PFSK-1 (cell line): ENCODE results near the gene RAB11B.

Experiments used
- FOXP2 ChIP-seq: optimal IDR thresholded peaks from 2 replicates; pipeline ENCODE3; 2011; ENCODE audit warnings: borderline replicate concordance, control low read depth, inconsistent platforms; ENCODE audit not compliant: insufficient read depth; ENCODE audit errors: extremely low read length, extremely low read depth
- POLR2AphosphoS5 ChIP-seq: IDR thresholded peaks from 2 replicates; pipeline ENCODE4 v1.6.1; 2012; ENCODE audit warnings: low read depth, mild to moderate bottlenecking, control low read depth, low read length, moderate library complexity
- REST ChIP-seq, 2 experiments: IDR thresholded peaks; 2 replicates each; pipeline versions ENCODE4 v1.6.1 to v1.8.0; 2011 to 2012; ENCODE audit warnings: low read depth in 2 of 2, low read length in 2 of 2, control low read depth in 1 of 2, inconsistent platforms in 1 of 2, mild to moderate bottlenecking in 1 of 2, moderate library complexity in 1 of 2; ENCODE audit not compliant: insufficient read depth in 1 of 2
- SIN3A ChIP-seq: IDR thresholded peaks from 2 replicates; pipeline ENCODE4 v1.6.1; 2012; ENCODE audit warnings: mild to moderate bottlenecking, low read length, moderate library complexity, borderline replicate concordance; ENCODE audit not compliant: insufficient read depth
- TAF1 ChIP-seq: IDR thresholded peaks from 2 replicates; pipeline ENCODE4 v1.6.1; 2012; ENCODE audit warnings: low read length, control low read depth, borderline replicate concordance; ENCODE audit not compliant: insufficient read depth

Gene RAB11B

GRCh38 chr19:8393192-8393870 is 3.2 kb downstream of the RAB11B start:
- TF ChIP-seq TAF1 = no peak
- no peak for TF ChIP-seq SIN3A
- TF ChIP-seq REST (IDR thresholded peaks at IDR 0.05; ENCODE audit: insufficient read depth in 1 of 2, low read depth in 2 of 2, low read length in 2 of 2) = no peak
- TF ChIP-seq POLR2AphosphoS5 = no peak
- TF ChIP-seq FOXP2 = no peak

GRCh38 chr19:8393871-8394250 is 3.7 kb downstream of the RAB11B start:
- TF ChIP-seq REST (IDR thresholded peaks at IDR 0.05; ENCODE audit: insufficient read depth in 1 of 2, low read depth in 2 of 2, low read length in 2 of 2) (no peak), TAF1 (no peak), FOXP2 (no peak)

GRCh38 chr19:8395621-8396082 is 5.5 kb downstream of the RAB11B start:
- TF ChIP-seq FOXP2 (no peak), REST (IDR thresholded peaks at IDR 0.05; ENCODE audit: insufficient read depth in 1 of 2, low read depth in 2 of 2, low read length in 2 of 2) (no peak), SIN3A (no peak), POLR2AphosphoS5 (no peak), TAF1 (no peak)

GRCh38 chr19:8396185-8396562 is 6.0 kb downstream of the RAB11B start:
- TF ChIP-seq SIN3A = no peak
- no peak for TF ChIP-seq FOXP2
- TF ChIP-seq POLR2AphosphoS5 = no peak
- TF ChIP-seq REST (IDR thresholded peaks at IDR 0.05; ENCODE audit: insufficient read depth in 1 of 2, low read depth in 2 of 2, low read length in 2 of 2) = no peak
- TF ChIP-seq TAF1 = no peak

- TF ChIP-seq SIN3A = no peak
- TF ChIP-seq POLR2AphosphoS5 = no peak
- peak; percentile 37 for TF ChIP-seq FOXP2
- TF ChIP-seq REST (IDR thresholded peaks at IDR 0.05; ENCODE audit: insufficient read depth in 1 of 2, low read depth in 2 of 2, low read length in 2 of 2) = no peak
These were observed 6.5 kb downstream of the RAB11B start for GRCh38 chr19:8396563-8397203.
